Right forelimb (tissue), 1 donor: ENCODE results near the gene PLB1.
"Not testable (repeated sequence)": the region's sequence is repeated elsewhere in the genome, so short reads cannot be mapped to it uniquely, and the experiment has no call there.

Source experiments
- DNase-seq: peaks from one replicate; pipeline ENCODE4 v3.0.0-alpha.2; 2018

PLB1 gene

DNA sequence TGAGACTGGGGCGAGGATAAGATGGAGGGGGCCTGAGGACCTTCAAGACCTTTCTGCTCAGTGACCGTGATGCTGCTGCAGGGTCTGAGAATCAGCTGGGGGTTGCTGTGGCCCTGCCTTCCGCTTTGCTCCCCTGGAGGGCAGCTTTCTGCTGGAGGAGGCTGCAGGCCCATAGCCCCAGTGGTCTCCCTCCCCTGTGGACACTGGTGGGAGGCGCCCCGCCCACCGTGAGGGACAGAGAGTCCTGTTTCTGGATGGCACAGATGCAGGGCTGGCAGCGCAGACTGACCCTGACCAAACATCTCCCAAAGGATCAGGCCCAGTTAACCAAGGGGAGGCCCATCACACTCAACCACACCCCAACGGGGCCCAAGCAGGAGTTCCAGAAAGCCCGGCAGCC is 42.8 kb downstream of the PLB1 start:
- DNase-seq = no peak

GRCh38 chr2:28539118-28539541 is 43.3 kb downstream of the PLB1 start:
- DNase-seq = no peak

DNA sequence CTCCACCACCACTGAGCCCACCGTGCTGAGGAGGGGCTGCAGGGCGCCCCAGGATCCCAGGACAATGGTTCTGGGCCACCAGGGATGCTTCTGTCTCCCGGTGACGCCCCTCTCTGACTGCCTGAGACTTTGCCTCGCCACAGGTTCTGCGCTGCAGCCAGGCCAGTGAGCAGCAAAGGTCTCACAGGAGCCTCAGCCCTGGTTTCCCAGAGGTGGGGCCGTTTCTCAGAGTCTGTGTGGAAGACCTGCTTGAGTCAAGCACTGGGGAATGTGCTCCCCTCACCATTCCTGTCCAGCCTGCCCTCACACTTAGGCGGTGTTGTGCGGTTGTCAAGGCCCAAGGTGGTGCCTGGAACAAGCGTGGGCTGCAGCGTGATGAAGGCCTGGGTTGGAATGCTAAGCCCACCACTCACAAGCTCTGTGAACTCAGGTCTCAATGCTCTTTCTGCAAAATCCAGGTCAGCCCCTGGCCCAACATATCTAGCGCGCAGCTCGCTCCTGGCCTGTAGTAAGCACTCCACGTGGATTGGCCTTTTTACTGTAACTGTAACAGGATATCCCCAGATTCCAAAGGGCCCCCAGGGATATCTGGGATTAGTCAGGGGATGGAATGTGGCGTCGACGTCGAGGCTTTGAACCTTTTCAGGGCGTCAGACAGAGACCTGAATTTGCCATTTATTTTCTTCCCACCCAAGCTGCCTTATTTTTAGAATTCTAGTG is 47.6 kb downstream of the PLB1 start:
- peak; percentile 66 for DNase-seq

DNA sequence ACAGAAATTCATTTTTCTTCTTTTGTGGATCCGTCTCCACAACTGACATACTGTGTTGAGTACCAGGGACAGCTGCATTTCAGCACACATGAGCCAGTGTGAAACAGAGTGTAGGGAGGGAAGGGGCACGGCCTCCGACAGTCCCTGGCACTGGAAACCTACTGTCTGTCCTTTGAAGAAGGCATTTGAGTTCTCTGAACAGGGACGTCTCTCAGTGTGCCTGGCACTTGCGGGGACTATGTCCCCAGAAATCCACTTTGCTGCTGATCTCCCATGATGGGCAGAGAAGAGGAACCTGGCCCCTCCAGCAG is 48.1 kb downstream of the PLB1 start:
- no peak for DNase-seq

GRCh38 chr2:28544405-28544921 is 48.6 kb downstream of the PLB1 start:
- DNase-seq = no peak

- no peak for DNase-seq
These were observed 49.2 kb downstream of the PLB1 start for GRCh38 chr2:28544922-28545589.

DNA sequence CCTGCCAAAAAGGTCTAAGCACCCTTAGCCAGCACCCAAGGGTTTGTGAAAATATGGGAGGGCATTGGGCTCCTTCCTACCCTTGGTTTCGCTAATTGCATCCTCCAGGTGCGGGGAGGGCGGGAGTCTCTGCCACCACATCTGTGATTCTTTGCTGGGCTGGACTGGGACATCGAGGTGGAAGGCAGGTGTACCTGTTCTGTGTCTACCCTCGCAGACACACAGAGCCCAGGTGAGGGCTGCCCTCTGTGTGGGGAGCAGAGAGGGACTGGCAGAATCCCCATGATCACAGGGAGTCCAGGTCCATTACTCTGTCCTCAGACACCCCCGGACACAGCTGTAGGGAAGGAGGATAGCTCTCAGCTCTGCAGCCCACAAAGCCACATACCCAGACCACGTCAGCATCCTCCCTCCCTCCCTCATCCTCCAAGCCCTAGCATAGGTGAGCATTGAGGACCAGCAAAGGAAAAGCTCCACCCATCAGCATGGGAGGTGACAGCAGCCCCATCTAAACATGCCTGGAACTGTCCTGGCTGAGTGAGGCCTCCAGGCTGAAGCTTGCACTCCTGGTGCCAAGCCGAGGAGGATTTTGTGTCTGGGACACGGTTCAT is 49.8 kb downstream of the PLB1 start:
- DNase-seq = no peak

DNA sequence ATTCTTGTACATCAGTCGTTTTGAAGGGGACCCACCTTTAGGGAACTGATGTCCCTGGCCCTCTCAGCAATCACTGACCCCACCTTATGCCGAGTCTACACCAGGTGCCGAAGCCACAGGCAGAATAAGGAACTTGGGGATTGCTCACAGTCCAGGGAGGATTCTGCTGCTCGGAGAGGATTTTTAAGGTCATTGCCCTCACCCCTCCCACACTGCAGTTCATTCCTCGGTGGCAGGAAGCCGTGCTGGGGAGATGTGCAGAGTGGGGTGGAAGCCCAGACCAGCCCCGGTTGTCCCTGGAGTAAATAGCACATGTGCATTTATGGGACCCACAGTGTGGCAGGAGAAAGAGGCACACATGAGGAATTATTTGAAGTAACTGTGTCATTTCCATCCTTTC is 50.4 kb downstream of the PLB1 start:
- no peak for DNase-seq

DNA sequence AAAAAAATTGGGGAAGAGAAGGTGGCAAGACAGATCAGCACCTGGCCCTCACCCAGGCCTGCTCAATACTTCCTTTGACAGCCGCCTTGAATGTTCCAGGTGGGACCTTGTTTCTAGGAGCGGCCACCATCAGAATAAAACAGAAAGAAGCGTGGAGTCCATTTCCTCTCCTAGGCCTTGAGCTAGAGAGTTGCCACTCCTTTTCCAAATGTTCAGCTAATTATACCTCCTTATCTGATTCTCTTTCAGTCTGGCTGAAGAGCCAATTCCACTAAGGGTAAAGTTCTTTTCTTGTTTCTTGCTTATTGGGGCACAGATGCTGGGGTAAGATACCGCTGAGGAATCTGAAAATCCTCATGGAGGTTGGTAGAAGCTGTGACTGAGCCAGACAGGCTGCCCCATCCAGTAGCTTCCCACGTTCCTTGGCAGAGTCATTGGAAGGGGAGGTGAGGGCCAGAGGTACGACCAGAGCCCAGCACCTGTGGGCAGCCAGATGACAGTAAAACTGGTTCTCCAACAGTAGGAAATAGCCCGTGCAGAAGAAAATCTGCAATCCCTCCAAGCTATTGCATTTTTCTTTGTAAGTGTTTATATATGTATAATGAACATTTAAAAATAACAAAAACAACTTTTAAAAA is 51.5 kb downstream of the PLB1 start:
- DNase-seq = no peak

DNA sequence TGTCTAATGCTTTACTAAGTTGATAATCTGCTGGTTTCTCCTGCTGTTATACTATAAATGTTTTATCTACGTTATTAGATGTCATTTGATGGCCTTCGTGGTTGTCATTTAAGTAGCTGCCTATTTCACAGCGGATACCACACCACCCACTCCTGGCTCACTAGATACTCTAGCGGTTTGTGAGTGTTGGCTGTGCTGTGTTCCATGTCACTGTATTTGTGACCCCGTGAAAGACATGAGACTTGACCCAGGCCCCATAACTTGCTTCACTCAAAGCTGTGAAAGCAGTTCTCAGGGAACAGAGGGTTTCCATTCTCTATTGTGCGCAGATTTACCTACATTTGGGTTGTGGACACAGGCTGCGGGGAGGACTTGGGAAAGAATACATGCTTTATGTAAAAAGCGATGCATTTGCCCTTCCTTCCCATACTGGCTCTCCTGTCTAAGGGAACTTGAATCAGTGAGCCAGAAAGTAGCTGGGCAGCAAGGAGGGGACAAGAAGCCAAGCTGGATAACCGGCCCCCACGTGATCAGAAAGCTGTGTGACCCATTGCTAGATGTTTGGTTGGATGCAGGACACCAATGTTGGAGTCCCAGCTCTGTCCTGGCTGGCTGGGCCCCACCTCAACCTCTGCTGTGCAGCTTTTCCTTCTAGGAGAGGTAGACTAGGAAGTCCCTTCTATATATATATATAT is 52.2 kb downstream of the PLB1 start:
- no peak for DNase-seq

DNA sequence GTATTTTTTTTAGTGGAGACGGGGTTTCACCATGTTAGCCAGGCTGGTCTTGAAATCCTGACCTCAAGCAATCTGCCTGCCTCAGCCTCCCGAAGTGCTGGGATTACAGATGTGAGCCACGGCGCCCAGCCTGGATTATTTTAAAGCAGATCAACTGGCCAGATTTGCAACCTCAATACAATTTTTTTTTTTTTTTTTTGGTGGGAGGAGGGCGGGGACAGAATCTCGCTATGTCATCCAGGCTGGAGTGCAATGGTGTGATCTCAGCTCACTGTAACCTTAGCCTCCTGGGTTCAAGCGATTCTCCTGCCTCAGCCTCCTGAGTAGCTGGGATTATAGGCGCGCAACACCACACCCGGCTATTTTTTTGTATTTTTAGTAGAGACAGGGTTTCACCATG is 54.5 kb downstream of the PLB1 start:
- DNase-seq = not testable (repeated sequence)

DNA sequence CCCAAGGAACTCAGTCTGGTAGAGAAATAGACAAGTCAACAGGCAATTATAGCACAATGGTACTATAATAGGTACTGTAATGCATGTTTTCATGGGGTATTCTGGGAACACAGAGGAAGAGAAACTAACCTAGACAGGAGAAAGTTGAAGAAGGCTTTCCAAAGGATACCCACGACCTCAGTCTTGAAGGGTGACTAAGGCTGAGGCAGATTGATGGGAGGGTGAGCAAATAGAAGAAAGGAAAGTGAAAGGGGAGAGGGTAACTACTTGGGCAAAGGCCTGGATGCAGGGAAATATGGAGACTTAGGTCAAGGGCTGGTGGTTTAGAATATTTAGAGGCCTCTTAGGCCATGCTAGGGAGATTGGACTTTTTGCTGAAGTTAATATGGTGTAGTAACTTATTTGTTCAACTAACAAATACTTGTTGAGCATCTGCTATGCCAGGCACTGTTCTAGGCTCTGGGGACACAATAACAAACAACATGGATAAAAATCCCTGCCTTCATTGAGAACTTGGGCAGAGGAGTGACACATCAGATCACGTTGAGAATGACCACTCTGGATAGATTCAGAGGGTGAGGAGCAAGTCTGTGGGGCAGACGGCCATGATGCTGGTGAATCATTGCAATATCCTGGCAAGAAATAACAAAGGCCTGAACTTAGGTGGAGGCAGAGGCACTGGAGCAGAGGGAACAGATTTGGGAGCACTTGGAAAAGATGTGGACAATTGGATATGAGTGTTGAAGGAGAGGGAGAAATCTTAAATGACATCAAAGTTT is 56.4 kb downstream of the PLB1 start:
- no peak for DNase-seq

DNA sequence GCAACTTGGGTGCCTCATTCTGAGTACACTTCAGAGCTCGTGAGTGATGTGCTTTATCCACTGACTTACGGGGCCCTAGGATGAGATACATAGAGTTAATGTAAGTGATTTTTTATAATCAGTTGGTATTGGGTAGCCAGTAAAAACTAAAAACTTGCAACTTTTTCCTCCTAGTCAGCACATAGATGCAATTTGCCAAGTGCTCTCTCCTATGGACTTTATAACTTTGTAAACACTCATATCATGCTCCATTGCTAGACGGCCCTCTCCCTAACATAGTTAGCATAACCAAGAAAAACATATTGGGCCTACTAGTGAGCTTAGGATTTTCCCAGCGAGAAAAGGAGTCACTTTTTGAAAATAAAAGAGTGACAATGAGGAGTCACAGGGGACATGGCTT is 60.4 kb downstream of the PLB1 start:
- DNase-seq = no peak

- no peak for DNase-seq
These were observed 61.7 kb downstream of the PLB1 start for GRCh38 chr2:28557389-28558131.

DNA sequence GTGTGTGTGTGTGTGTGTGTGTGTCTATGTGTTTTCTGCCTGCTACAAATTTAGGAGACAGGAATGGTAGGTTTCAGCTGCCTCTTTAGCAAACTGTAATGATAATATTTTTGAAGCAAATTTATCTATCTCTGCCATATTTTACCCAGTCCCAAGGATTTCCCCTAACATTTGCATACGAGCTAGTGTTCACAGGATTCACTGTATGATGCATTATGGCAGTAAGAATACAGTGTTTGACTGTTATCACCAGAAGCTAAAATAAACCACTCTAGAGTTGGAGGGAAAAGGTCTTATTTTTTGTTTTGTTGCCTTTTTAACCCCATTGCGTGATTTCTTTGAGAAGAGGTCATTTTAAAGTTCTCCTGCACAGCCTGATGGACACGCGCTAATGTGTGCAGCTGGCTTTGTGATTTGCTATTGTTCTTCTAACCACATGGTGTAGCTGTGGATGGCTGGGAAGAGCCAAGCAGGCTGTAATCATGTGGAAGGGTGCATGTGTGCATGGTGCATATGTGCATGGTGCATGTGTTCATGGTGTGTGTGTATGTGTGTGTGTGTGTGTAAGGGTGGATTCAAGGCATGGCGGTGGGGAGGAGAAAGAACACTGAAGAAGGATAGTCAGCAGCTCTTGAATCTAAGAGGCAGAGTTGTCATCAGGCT is 62.4 kb downstream of the PLB1 start:
- DNase-seq = no peak

GRCh38 chr2:28558918-28559317 is 63.1 kb downstream of the PLB1 start:
- DNase-seq = no peak

GRCh38 chr2:28563869-28564268 is 68.0 kb downstream of the PLB1 start:
- DNase-seq = no peak

GRCh38 chr2:28564346-28564745 is 68.5 kb downstream of the PLB1 start:
- DNase-seq = no peak

GRCh38 chr2:28565033-28565432 is 69.2 kb downstream of the PLB1 start:
- DNase-seq = no peak

- no peak for DNase-seq
These were observed 69.9 kb downstream of the PLB1 start for GRCh38 chr2:28565720-28566295.
